ENCODE measurements around the gene ARID5B. TPM values are rescaled to one million over a fixed set of nuclear protein-coding genes. Genes with fewer than 3 reads are reported as not detected.

The ARID5B gene
- total and polyA plus RNA-seq, 2 donors (not counting 1 experiment from before 2014, with no cell fraction given), result 22.4 to 237 TPM

DNA sequence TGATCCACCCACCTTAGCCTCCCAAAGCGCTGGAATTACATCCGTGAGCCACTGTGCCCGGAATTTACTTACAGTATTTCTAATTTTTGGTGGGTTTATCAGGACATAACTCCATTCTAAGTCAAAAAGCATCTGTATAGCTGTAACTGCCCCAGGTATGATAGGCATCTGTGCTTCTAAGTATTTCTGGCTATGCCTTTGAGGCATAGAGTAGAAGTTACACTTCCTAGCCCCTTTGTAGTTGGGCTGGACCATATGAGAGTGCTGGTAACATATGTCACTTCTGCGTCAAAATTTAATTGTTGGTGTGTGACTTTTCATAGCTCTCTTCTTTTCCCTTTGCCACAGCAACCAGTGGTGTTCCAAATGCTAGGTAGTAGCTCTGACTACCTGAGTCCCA is 213.8 kb downstream of the ARID5B start:
- TF ChIP-seq CTCF (IDR thresholded peaks at IDR 0.05) (no peak), EZH2 (IDR thresholded peaks at IDR 0.05; ENCODE audit: borderline replicate concordance, insufficient read depth, low read depth, low read length, poor library complexity, severe bottlenecking) (no peak)
- Histone ChIP-seq H3K4me1 (ENCODE audit: control insufficient read depth in 2 of 2, insufficient read depth in 2 of 2, low read length in 2 of 2) (peaks cover 13 to 19% of the 10 kb centered on the region in 2 donors), H3K9ac (ENCODE audit: low read length) (no peak overlapping the region), H3K79me2 (ENCODE audit: control insufficient read depth, insufficient read depth, low read length) (no peaks in the 10 kb centered on the region), H4K20me1 (ENCODE audit: control insufficient read depth, insufficient read depth, low read length, poor library complexity, severe bottlenecking) (no peaks in the 10 kb centered on the region), H3K27ac (ENCODE audit: low read length in 2 of 2) (no peak overlapping the region), H3K27me3 (replicated peaks in 1 of 4; ENCODE audit: control extremely low read depth in 1 of 4, control insufficient read depth in 3 of 4, insufficient read depth in 4 of 4, low read length in 3 of 4) (no peaks in the 10 kb centered on the region), H3K36me3 (replicated peaks in 1 of 2; ENCODE audit: control extremely low read depth in 1 of 2, control insufficient read depth in 1 of 2, extremely low read depth in 1 of 2, insufficient read depth in 2 of 2, low read length in 1 of 2) (no peaks in the 10 kb centered on the region), H3K9me3 (ENCODE audit: control extremely low read depth in 1 of 3, control insufficient read depth in 2 of 3, insufficient read depth in 1 of 3, low read length in 2 of 3) (no peaks in the 10 kb centered on the region), H3K4me2 (replicated peaks; ENCODE audit: low read depth, low read length, poor library complexity, severe bottlenecking) (no peak overlapping the region), H3K4me3 (ENCODE audit: control extremely low read depth in 1 of 5, extremely low read depth in 1 of 5, insufficient read depth in 1 of 5, low read depth in 2 of 5, low read length in 4 of 5) (no peak overlapping the region), H2AFZ (ENCODE audit: insufficient read depth, low read depth, low read length, poor library complexity, severe bottlenecking) (no peak overlapping the region)
- no CpG with 5 or more reads among the region's 4 CpGs for WGBS (ENCODE audit: insufficient coverage)
- ATAC-seq (ENCODE audit: low read depth) (no peak), DNase-seq (no peak)
- intact Hi-C loops (cut with micrococcal nuclease), result loop anchor here (5.0 kb wide), 1 partner anchor 37 kb away; no protein-coding TSS in a partner anchor
- peaks cover 30% of the 10 kb centered on the region for H3K4me1 Mint-ChIP-seq
- H3K9me3 Mint-ChIP-seq (ENCODE audit: insufficient read depth), result no peaks in the 10 kb centered on the region
- H3K4me3 Mint-ChIP-seq, result no peak overlapping the region
- H3K27me3 Mint-ChIP-seq, result no peaks in the 10 kb centered on the region
- POLR2A ChIA-PET, result no interaction called here
- H3K27ac Mint-ChIP-seq, result no peak overlapping the region
- CTCF ChIA-PET, result interaction anchor here (1.0 kb wide), 1 partner anchor 12 kb away, joined by 3 read pairs; no protein-coding TSS in a partner anchor

DNA sequence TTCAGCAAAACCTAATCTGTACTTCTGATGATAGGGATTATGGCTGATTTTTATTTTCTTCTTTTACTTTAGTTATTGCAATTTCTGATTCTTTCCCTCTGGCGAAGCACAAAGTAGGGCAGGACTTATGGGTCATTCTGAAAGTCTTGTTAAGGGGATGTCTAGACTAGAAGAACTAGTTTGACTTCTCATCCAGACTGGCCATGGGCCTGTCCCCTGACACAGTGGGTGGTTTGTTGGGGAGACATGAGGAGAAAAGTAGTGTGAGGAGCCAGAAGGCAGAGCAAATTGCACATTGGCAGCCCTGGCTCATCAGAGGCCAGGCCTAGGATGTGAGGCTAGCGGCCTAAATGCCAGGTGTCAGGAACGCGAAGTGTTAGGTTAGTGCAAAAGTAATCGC is 214.3 kb downstream of the ARID5B start:
- 80% methylated on average over 1 of the region's 5 CpGs for WGBS (ENCODE audit: insufficient coverage)
- no peaks in the 10 kb centered on the region for H3K36me3 ChIP-seq (replicated peaks in 1 of 2; ENCODE audit: control extremely low read depth in 1 of 2, control insufficient read depth in 1 of 2, extremely low read depth in 1 of 2, insufficient read depth in 2 of 2, low read length in 1 of 2)
- Mint-ChIP-seq H3K27ac (no peak overlapping the region), H3K9me3 (ENCODE audit: insufficient read depth) (no peaks in the 10 kb centered on the region), H3K4me3 (no peak overlapping the region), H3K27me3 (no peaks in the 10 kb centered on the region), H3K4me1 (peaks cover 24% of the 10 kb centered on the region)
- no peak overlapping the region for H3K4me2 ChIP-seq (replicated peaks; ENCODE audit: low read depth, low read length, poor library complexity, severe bottlenecking)
- ATAC-seq (ENCODE audit: low read depth) (no peak), DNase-seq (no peak)
- no peak overlapping the region for H3K27ac ChIP-seq (ENCODE audit: low read length in 2 of 2)
- TF ChIP-seq CTCF (IDR thresholded peaks at IDR 0.05) (no peak), EZH2 (IDR thresholded peaks at IDR 0.05; ENCODE audit: borderline replicate concordance, insufficient read depth, low read depth, low read length, poor library complexity, severe bottlenecking) (no peak)
- H3K79me2 ChIP-seq (ENCODE audit: control insufficient read depth, insufficient read depth, low read length), result no peaks in the 10 kb centered on the region
- H3K4me1 ChIP-seq (ENCODE audit: control insufficient read depth in 2 of 2, insufficient read depth in 2 of 2, low read length in 2 of 2), result peaks cover 8 to 14% of the 10 kb centered on the region in 2 donors
- ChIA-PET CTCF (interaction anchor here (1.0 kb wide), 1 partner anchor 12 kb away, joined by 3 read pairs; no protein-coding TSS in a partner anchor), POLR2A (no interaction called here)
- no peaks in the 10 kb centered on the region for H4K20me1 ChIP-seq (ENCODE audit: control insufficient read depth, insufficient read depth, low read length, poor library complexity, severe bottlenecking)
- intact Hi-C loops (cut with micrococcal nuclease), result loop anchor here (5.0 kb wide), 1 partner anchor 36 kb away; no protein-coding TSS in a partner anchor
- no peaks in the 10 kb centered on the region for H3K9me3 ChIP-seq (ENCODE audit: control extremely low read depth in 1 of 3, control insufficient read depth in 2 of 3, insufficient read depth in 1 of 3, low read length in 2 of 3)
- H3K4me3 ChIP-seq (ENCODE audit: control extremely low read depth in 1 of 5, extremely low read depth in 1 of 5, insufficient read depth in 1 of 5, low read depth in 2 of 5, low read length in 4 of 5), result no peak overlapping the region
- no peaks in the 10 kb centered on the region for H3K27me3 ChIP-seq (replicated peaks in 1 of 4; ENCODE audit: control extremely low read depth in 1 of 4, control insufficient read depth in 3 of 4, insufficient read depth in 4 of 4, low read length in 3 of 4)
- H2AFZ ChIP-seq (ENCODE audit: insufficient read depth, low read depth, low read length, poor library complexity, severe bottlenecking), result no peak overlapping the region
- no peak overlapping the region for H3K9ac ChIP-seq (ENCODE audit: low read length)

Data from B cell (primary cell).